ENCODE results near the gene SMG1. TPM values are rescaled to one million over a fixed set of nuclear protein-coding genes. Genes with fewer than 3 reads are reported as not detected.
"Not testable (repeated sequence)": the region's sequence is repeated elsewhere in the genome, so short reads cannot be mapped to it uniquely, and the experiment has no call there.

Gene SMG1
- total RNA-seq, 1 donor from 2014 or later = 33.5 TPM

DNA sequence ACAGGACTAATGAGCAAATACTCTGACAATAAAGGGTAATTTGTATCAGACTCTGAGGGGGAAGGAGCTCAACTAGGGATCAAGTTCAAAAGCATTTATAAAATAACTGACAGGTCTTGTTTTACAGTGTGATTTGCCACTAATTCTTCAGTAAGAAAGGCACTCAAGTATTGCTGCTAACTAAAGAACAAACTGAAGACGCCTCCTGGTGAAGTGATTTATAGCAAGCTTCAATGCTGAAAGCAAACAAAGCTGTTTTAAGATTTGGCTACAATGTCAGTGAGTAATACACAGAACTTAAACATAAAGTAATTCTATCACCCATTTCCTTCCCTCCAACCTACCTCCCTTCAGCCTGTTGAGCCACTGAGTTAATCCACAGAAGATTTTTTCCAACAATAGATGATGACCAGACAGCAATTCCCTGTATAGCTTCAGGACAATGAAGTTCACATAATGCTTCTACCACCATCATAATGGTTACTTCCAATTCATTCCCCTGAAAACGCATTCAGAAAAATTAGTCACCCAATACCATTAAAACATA, 59.9 kb downstream of the SMG1 start:
- H3K4me3 ChIP-seq (ENCODE audit: low read depth, low read length); DNase-seq (ENCODE audit: low read depth): not testable (repeated sequence)

DNA sequence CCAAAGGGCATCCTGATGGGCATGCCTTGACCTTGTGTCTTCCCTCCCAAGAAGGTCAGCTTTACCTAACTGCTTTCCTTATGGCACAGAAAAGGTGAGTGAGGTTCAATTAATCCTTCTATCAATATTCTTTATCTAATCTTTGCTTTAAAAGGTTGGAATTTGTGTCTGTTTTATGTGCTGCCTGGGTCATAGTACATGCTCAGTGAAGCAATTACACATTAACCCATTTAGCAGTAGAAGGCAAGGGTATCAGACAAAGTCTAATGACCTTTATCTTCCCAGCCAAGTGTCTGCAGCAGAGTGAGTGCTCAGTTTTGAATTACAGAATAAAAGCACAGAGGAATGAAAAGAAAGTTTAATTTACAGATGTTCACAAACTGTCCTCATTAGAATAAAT, 63.3 kb downstream of the SMG1 start:
- not testable (repeated sequence) for DNase-seq (ENCODE audit: low read depth); H3K4me3 ChIP-seq (ENCODE audit: low read depth, low read length)

DNA sequence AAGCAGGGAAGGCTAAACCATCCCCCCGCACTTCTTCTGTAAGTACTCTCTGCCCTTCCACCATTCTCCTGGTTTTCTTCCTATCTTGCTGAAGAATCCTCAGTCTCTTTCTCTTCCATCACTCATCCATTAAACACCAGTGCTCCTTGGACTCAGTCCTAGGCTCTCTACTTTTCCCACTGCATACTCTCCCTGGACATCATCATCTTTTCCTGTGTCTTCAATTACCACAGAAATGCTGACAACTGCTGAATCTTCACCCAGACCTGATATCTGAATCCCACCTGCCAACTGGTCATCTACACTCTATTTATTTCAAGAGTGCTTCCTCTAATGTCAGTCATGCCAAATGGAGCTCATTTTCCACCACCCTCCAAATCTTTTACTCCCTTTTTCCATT, 71.0 kb downstream of the SMG1 start:
- no peak for DNase-seq (ENCODE audit: low read depth)
- TF ChIP-seq, protein P1, sequence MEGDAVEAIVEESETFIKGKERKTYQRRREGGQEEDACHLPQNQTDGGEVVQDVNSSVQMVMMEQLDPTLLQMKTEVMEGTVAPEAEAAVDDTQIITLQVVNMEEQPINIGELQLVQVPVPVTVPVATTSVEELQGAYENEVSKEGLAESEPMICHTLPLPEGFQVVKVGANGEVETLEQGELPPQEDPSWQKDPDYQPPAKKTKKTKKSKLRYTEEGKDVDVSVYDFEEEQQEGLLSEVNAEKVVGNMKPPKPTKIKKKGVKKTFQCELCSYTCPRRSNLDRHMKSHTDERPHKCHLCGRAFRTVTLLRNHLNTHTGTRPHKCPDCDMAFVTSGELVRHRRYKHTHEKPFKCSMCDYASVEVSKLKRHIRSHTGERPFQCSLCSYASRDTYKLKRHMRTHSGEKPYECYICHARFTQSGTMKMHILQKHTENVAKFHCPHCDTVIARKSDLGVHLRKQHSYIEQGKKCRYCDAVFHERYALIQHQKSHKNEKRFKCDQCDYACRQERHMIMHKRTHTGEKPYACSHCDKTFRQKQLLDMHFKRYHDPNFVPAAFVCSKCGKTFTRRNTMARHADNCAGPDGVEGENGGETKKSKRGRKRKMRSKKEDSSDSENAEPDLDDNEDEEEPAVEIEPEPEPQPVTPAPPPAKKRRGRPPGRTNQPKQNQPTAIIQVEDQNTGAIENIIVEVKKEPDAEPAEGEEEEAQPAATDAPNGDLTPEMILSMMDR (conservative IDR thresholded peaks at IDR 0.05; ENCODE audit: low read depth, low read length) = no peak
- no peak overlapping the region for H3K4me3 ChIP-seq (ENCODE audit: low read depth, low read length)

DNA sequence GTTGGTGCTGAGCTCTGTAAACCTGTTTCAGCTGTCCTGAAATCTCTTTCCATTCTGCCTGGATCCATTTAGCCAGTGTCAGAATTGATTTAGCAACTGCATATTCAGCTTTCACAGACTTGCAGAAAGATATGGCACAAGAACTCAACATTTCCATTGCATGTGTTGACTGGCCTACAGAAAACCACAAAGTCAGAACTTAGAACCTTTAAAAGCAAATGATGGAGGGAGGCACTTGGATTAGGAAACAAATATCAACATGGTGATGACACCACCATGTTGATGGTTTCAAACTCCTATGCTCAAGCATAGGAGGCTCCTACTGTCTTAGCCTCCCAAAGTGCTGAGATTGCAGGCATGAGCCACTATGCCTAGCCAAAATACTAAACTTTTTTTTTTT, 72.5 kb downstream of the SMG1 start:
- TF ChIP-seq, protein P1 (conservative IDR thresholded peaks at IDR 0.05; ENCODE audit: low read depth, low read length) = no peak
- DNase-seq (ENCODE audit: low read depth) = no peak
- H3K4me3 ChIP-seq (ENCODE audit: low read depth, low read length) = no peak overlapping the region

DNA sequence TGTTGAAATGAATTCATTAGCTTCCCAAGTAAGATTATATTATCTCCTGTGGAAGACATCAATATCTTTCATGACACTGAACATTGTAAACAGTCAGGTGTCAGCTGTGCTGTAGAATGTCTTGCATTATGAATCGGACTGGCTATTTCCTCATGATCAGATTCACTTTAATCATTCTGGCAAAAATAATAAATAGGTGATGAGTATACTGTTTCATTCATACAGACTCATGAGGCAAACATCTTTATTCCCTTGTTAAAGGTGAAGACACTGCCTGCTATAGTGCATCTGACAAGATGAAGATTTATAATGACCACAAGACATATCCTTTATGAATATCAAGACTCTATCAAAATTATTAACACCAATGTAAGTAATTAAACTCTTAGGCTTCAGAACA, 73.6 kb downstream of the SMG1 start:
- no peak for DNase-seq (ENCODE audit: low read depth)
- H3K4me3 ChIP-seq (ENCODE audit: low read depth, low read length) = no peak overlapping the region
- TF ChIP-seq, protein P1 (conservative IDR thresholded peaks at IDR 0.05; ENCODE audit: low read depth, low read length) = no peak

DNA sequence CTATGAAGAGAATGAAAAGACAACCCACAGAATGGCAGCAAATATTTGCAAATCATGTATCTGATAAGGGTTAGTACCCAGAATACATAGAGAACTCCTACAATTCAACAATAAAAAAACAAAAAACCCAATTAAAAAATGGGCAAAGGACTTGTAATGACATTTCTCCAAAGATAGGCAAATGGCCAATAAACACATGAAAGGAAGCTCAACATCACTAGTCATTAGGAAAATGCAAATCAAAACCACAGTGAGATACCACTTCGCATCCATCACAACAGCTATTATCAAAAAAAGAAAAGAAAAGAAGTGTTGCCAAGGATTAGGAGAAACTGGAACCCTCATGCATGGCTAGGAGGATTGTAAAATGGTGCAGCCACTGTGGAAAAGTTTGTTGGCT, 79.8 kb downstream of the SMG1 start:
- TF ChIP-seq, protein P1 (conservative IDR thresholded peaks at IDR 0.05; ENCODE audit: low read depth, low read length) = no peak
- H3K4me3 ChIP-seq (ENCODE audit: low read depth, low read length) = no peak overlapping the region
- DNase-seq (ENCODE audit: low read depth) = no peak

DNA sequence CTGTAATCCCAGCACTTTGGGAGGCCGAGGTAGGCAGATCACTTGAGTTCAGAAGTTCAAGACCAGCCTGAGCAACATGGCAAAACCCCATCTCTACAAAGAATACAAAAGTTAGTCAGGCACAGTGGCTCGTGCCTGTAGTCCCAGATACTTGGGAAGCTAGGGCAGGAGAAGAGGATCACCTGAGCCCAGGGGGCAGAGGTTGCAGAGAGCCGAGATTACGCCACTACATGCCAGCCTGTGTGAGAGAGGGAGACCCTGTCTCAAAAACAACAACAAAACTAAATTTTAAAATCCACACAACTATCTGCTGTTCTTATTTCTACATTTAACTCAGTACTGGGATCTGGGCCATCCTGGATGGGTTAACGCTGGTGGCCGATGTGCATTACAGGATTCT, 83.6 kb downstream of the SMG1 start:
- TF ChIP-seq, protein P1 (conservative IDR thresholded peaks at IDR 0.05; ENCODE audit: low read depth, low read length) = no peak
- no peak overlapping the region for H3K4me3 ChIP-seq (ENCODE audit: low read depth, low read length)
- no peak for DNase-seq (ENCODE audit: low read depth)

DNA sequence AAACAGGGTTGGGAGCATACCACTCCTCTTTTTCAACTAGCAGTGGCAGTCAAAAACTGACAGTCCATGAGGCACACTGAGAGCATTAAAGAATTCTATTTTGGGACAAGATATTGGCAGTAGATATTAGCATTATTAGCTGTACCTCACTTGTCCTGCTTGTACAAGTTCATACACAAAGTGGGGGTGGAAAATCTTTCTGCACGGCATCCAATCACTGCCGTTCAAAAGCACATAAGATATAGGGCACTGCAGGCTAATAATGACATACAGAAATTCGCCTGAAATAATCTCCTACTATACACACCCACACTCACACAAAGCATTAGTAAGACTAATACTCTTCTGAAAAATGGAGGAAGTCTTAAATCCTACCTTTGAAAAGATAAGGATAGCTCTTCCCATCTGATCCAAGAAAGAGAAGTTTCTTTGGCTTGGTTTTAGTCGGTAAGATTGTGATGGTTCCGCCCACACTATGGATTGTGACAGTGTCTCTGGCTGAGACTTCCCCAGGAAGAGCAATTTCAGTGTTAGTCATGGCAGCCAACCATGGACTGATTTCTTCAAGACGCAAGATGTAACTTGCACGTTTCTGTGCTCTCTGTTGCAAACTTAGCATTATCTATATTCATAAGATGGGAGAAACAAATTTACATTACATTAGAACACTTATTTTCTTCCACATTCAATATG, 84.2 kb downstream of the SMG1 start:
- TF ChIP-seq, protein P1 (conservative IDR thresholded peaks at IDR 0.05; ENCODE audit: low read depth, low read length) = no peak
- DNase-seq (ENCODE audit: low read depth) = no peak
- H3K4me3 ChIP-seq (ENCODE audit: low read depth, low read length) = no peak overlapping the region
